ENCODE measurements around the gene SMARCA2.

SMARCA2 gene

DNA sequence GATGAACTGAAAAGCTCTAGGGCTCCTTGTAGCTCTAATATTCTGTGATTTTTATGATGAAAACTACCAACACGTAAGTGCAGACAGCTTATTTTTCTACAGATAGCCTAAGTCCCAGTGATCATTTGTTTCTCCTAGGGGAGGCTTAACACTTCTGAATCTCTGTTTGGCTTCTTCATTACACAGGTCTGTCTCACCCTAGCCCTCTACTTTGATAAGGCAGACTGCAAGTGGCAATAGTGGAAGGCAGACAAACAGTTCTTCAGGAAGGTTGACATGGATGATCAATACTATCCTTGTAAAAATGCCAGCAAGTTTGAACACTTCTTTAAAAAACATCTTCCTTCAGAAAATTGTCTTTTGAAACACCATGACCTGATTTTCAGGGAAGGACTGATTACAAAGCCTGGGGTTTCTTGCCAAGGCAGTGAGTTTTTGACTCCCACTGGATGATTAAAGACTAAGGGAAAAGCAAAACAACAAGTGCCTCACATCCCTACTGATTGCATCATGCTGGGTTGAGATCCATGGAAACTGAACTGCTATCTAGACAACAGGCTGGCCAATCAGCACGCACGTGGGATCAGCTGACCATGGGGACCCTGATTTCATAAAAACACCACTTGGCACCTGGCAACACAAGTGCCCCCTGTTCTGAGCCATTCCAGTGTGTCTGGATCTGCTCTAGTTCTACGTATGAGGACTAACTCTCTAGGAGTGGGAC is 212.2 kb downstream of the SMARCA2 start:
- no peak overlapping the region for H3K4me3 ChIP-seq (ENCODE audit: low read depth, low read length)
- DNase-seq (ENCODE audit: low read depth): no peak
- TF ChIP-seq, protein P1, sequence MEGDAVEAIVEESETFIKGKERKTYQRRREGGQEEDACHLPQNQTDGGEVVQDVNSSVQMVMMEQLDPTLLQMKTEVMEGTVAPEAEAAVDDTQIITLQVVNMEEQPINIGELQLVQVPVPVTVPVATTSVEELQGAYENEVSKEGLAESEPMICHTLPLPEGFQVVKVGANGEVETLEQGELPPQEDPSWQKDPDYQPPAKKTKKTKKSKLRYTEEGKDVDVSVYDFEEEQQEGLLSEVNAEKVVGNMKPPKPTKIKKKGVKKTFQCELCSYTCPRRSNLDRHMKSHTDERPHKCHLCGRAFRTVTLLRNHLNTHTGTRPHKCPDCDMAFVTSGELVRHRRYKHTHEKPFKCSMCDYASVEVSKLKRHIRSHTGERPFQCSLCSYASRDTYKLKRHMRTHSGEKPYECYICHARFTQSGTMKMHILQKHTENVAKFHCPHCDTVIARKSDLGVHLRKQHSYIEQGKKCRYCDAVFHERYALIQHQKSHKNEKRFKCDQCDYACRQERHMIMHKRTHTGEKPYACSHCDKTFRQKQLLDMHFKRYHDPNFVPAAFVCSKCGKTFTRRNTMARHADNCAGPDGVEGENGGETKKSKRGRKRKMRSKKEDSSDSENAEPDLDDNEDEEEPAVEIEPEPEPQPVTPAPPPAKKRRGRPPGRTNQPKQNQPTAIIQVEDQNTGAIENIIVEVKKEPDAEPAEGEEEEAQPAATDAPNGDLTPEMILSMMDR (IDR thresholded peaks at IDR 0.05; ENCODE audit: insufficient read depth, low read depth, low read length, missing control alignments): no peak

DNA sequence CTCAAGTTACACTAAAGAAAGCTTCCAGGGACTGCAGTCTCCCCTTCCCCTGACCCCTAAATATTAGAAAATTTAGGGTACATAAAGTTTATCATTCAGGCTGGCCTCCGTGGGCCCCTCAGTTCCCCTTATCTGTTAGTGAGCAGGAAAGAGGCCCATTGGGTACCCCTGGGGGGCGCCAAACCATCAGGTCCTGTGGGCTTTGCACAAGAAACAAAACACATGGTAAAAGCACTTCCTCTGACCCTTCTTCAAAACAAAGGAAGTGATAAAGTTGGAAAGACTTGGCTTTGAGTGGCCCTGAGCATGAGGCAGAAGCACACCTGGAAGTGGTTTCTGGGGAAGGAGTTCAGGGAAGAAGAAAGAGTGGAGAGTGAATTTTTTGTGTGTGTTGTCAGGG is 213.0 kb downstream of the SMARCA2 start:
- H3K4me3 ChIP-seq (ENCODE audit: low read depth, low read length): no peak overlapping the region
- peak; percentile 41 for DNase-seq (ENCODE audit: low read depth)
- TF ChIP-seq, protein P1 (IDR thresholded peaks at IDR 0.05; ENCODE audit: insufficient read depth, low read depth, low read length, missing control alignments): peak; percentile 31

DNA sequence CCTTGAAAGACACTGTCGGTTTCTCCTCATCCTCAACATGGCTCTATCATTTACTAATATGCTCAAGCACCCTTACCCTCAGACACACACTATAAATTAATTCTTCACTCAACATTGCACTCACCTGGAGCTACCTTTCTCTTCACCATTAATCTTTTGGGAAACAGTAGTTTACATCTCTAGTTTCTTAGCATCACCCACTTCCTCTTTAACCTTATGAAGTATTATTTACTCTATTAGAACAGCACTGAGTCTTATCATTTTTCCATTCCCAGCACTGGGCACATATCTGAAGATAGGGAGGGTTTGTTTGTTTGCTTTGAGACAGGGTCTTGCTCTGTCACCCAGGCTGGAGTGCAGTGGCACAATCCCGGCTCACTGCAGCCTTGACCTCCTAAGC is 213.5 kb downstream of the SMARCA2 start:
- no peak overlapping the region for H3K4me3 ChIP-seq (ENCODE audit: low read depth, low read length)
- TF ChIP-seq, protein P1 (IDR thresholded peaks at IDR 0.05; ENCODE audit: insufficient read depth, low read depth, low read length, missing control alignments): no peak
- no peak for DNase-seq (ENCODE audit: low read depth)

DNA sequence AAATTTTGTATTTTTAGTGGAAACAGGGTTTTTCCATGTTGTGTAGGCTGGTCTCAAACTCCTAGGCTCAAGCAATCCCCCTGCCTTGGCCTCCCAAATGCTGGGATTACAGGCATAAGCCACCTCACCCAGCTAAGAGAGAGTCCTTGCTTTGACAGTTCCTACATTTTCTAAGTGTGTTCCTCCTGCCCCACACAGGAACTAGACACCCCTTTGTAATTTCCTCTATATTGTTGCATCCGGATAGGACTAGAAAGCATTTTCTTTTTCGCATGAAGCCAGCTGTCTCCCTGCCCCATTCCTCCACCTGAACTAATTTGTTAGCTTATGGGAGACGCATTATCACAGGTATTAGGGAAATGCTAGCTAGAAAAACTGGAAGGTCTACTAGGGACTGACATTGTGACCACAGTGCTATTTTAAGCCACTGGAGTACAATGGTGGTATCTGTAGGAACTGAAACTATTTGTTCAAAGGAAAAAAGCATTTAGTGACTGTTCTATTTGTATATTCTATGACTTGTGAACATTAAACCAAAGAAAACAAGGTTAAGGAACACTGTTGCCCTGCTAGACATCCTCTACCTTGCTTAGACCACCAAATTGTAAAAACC is 214.1 kb downstream of the SMARCA2 start:
- H3K4me3 ChIP-seq (ENCODE audit: low read depth, low read length): no peak overlapping the region
- TF ChIP-seq, protein P1 (IDR thresholded peaks at IDR 0.05; ENCODE audit: insufficient read depth, low read depth, low read length, missing control alignments): no peak
- peak; percentile 41 for DNase-seq (ENCODE audit: low read depth)

DNA sequence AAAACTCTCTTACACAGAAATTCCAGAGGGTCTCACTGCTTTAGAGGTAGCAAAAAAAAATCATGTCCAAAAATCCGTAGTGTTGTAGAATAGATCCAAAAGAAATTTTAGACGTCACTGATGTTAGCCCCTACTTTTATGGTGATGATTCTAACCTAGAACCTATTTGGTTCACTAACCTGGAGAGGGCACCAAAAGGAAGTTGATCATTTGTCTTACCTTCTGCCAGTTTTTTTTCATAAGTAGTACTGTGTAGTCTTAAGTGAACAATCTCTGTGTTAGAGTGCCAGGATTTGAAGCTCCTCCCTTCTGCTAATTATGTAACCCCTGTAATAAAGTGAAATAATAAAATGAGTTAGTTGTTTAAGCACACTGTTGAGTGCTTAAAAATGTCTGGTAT is 215.2 kb downstream of the SMARCA2 start:
- TF ChIP-seq, protein P1 (IDR thresholded peaks at IDR 0.05; ENCODE audit: insufficient read depth, low read depth, low read length, missing control alignments): no peak
- H3K4me3 ChIP-seq (ENCODE audit: low read depth, low read length): no peak overlapping the region
- no peak for DNase-seq (ENCODE audit: low read depth)

DNA sequence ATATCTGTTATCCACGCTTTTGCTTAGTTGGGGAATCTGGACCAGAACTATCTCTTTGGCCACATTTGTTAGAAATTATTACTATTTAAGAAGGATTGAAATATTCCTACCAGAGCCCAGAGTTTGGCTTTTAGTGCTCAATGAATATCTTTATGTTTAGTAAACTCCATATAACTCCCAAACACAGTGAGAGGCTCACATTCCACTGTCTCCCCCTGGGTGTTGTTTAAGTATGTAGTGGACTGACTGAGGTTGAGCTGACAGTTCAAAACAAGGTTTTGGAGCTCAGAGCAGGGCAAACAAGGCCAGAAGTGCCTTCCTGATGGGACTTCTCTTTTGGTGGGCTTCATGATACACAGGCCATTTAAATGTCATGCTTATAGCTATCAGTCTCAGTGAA is 216.0 kb downstream of the SMARCA2 start:
- TF ChIP-seq, protein P1 (IDR thresholded peaks at IDR 0.05; ENCODE audit: insufficient read depth, low read depth, low read length, missing control alignments): no peak
- no peak for DNase-seq (ENCODE audit: low read depth)
- no peak overlapping the region for H3K4me3 ChIP-seq (ENCODE audit: low read depth, low read length)
